LHCN-M2 (cell line): ENCODE measurements around the gene VANGL1. TPM values are rescaled to one million over a fixed set of nuclear protein-coding genes. Genes with fewer than 3 reads are reported as not detected.
"Not testable (repeated sequence)": the region's sequence is repeated elsewhere in the genome, so short reads cannot be mapped to it uniquely, and the experiment has no call there.

Experiments
- DNase-seq: peaks from one replicate; pipeline ENCODE4 v3.0.0-alpha.2; 2012; ENCODE audit warnings: low read depth
- polyA plus RNA-seq: library from polyadenylated mRNA; unstranded; fragments of >200 nt; gene quantifications from one replicate; pipeline ENCODE4 v1.2.1, GENCODE V29; 2012; ENCODE audit warnings: missing spikeins
- total RNA-seq: library from RNA; depleted of rRNA; stranded (reverse); fragments of >200 nt; gene quantifications from 2 replicates; pipeline ENCODE4 v1.2.3, GENCODE V29; 2014; rRNA removed

Gene VANGL1
- 19.0 and 27.1 TPM in 2 replicates for total RNA-seq
- 12.2 TPM for polyA plus RNA-seq

GRCh38 chr1:115641762-115642167 lies at the start of gene VANGL1:
TSS of gene VANGL1 (plus strand) at chr1:115641970. CDS start at chr1:115651414, 9,444 bp downstream.
- peak; percentile 56 for DNase-seq

GRCh38 chr1:115592264-115592663 lies 49.5 kb upstream of the VANGL1 start:
- DNase-seq: no peak

- DNase-seq: no peak
These were observed 48.2 kb upstream of the VANGL1 start for GRCh38 chr1:115593365-115594259.

- DNase-seq: no peak
These were observed 47.2 kb upstream of the VANGL1 start for GRCh38 chr1:115594600-115594999.

GRCh38 chr1:115595279-115596079 lies 46.3 kb upstream of the VANGL1 start:
- DNase-seq: peak; percentile 95

- DNase-seq: no peak
These were observed 45.5 kb upstream of the VANGL1 start for GRCh38 chr1:115596080-115596780.

- no peak for DNase-seq
These were observed 37.3 kb upstream of the VANGL1 start for GRCh38 chr1:115604508-115604907.

- no peak for DNase-seq
These were observed 35.5 kb upstream of the VANGL1 start for GRCh38 chr1:115606305-115606704.

- no peak for DNase-seq
These were observed 32.7 kb upstream of the VANGL1 start for GRCh38 chr1:115609021-115609420.

GRCh38 chr1:115613767-115614166 lies 28.0 kb upstream of the VANGL1 start:
- no peak for DNase-seq

- no peak for DNase-seq
These were observed 21.3 kb upstream of the VANGL1 start for GRCh38 chr1:115620453-115620852.

GRCh38 chr1:115620950-115621349 lies 20.8 kb upstream of the VANGL1 start:
- no peak for DNase-seq

GRCh38 chr1:115624859-115625258 lies 16.9 kb upstream of the VANGL1 start:
- DNase-seq: no peak

- DNase-seq: no peak
These were observed 11.4 kb upstream of the VANGL1 start for GRCh38 chr1:115630342-115630741.

GRCh38 chr1:115632251-115633026 lies 9.3 kb upstream of the VANGL1 start:
- DNase-seq: no peak

GRCh38 chr1:115633606-115634005 lies 8.2 kb upstream of the VANGL1 start:
- not testable (repeated sequence) for DNase-seq

GRCh38 chr1:115637247-115637646 lies 4.5 kb upstream of the VANGL1 start:
- DNase-seq: not testable (repeated sequence)

GRCh38 chr1:115640384-115640783 lies 1.4 kb upstream of the VANGL1 start:
- no peak for DNase-seq

GRCh38 chr1:115642168-115643072 lies 650 bp downstream of the VANGL1 start:
- peak; percentile 61 for DNase-seq

- no peak for DNase-seq
These were observed 1.5 kb downstream of the VANGL1 start for GRCh38 chr1:115643225-115643624.
